Upper lobe of left lung (tissue), 6 donors: ENCODE measurements around the gene PHYKPL. TPM values are rescaled to one million over a fixed set of nuclear protein-coding genes. Genes with fewer than 3 reads are reported as not detected.
"Not testable (repeated sequence)": the region's sequence is repeated elsewhere in the genome, so short reads cannot be mapped to it uniquely, and the experiment has no call there.

ENCODE experiments used
- ATAC-seq, 2 donors: fragments of 200-7000 bp; cut with Tn5 transposase; one replicate each; pipeline ENCODE4 v1.9.1; 2022; ENCODE audit warnings: mild to moderate bottlenecking in 2 of 2, moderate library complexity in 2 of 2; ENCODE audit not compliant: low FRiP score in 2 of 2
- DNase-seq, 2 donors: peaks; one replicate each; pipeline ENCODE4 v3.0.0-alpha.2; 2019 to 2020
- H3K27ac ChIP-seq, 4 donors: fragments of 200-600 bp; sonication (generic); one replicate each; pipeline ENCODE4 v1.5.1; 2016 to 2019
- H3K27me3 ChIP-seq, 4 donors: fragments of 200-600 bp; sonication (generic); one replicate each; pipeline ENCODE4 v1.5.1; 2017 to 2019
- H3K36me3 ChIP-seq, 4 donors: fragments of 200-600 bp; sonication (generic); one replicate each; pipeline ENCODE4 v1.5.1; 2016 to 2019
- H3K4me1 ChIP-seq, 4 donors: fragments of 200-600 bp; sonication (generic); one replicate each; pipeline ENCODE4 v1.5.1; 2018 to 2019
- H3K4me3 ChIP-seq, 4 donors: fragments of 200-600 bp; sonication (generic); one replicate each; pipeline ENCODE4 v1.5.1; 2017 to 2019; ENCODE audit warnings: mild to moderate bottlenecking in 2 of 4, moderate library complexity in 1 of 4
- H3K9me3 ChIP-seq, 4 donors: fragments of 200-600 bp; sonication (generic); one replicate each; pipeline ENCODE4 v1.5.1; 2018 to 2019
- EP300 ChIP-seq, 4 donors: sonication (generic); formaldehyde crosslinking; IDR thresholded peaks; one replicate each; pipeline ENCODE4 v1.5.1; 2017; ENCODE audit warnings: antibody characterized with exemption in 4 of 4, control low read depth in 2 of 4
- POLR2A ChIP-seq, 4 donors: fragments of 450-650 bp; IDR thresholded peaks; one replicate each; pipeline ENCODE4 v1.5.1; 2016 to 2017; ENCODE audit warnings: antibody characterized with exemption in 4 of 4, mild to moderate bottlenecking in 2 of 4
- POLR2AphosphoS5 ChIP-seq, 2 donors: sonication (generic); formaldehyde crosslinking; IDR thresholded peaks; one replicate each; pipeline ENCODE4 v1.5.1; 2017; ENCODE audit warnings: antibody characterized with exemption in 2 of 2
- WGBS, 2 donors: methylation state at CpG; one replicate each; pipeline ENCODE4 v1.1.5; 2017 to 2018; 5-methylcytosine and 5-hydroxymethylcytosine counted together
- total RNA-seq, 6 donors: library from RNA; depleted of rRNA in 4 of 6; stranded (reverse); fragments of >200 nt in 4 of 6; gene quantifications; one replicate each; pipeline versions ENCODE4 v1.1.0 to v1.2.1, GENCODE V29; 2016 to 2021
- TF ChIP-seq, protein P1 (sequence below), 6 experiments: fragments of 450-650 bp in 4 of 6; fragments of 200-600 bp in 2 of 6; sonication (generic) in 2 of 6; IDR thresholded peaks; one replicate each; pipeline ENCODE4 v1.5.1; 2016 to 2019; ENCODE audit warnings: antibody characterized with exemption in 6 of 6
- donor health status: DM: no; HTN: no; CAD: no; lungs with moderate emphysema.
- donor health status: DM: no; HTN: yes; CAD: no; lungs with severe emphysema.

PHYKPL gene
- total RNA-seq, 6 donors from 2014 or later: 61.0 to 237 (median 91.9) TPM

DNA sequence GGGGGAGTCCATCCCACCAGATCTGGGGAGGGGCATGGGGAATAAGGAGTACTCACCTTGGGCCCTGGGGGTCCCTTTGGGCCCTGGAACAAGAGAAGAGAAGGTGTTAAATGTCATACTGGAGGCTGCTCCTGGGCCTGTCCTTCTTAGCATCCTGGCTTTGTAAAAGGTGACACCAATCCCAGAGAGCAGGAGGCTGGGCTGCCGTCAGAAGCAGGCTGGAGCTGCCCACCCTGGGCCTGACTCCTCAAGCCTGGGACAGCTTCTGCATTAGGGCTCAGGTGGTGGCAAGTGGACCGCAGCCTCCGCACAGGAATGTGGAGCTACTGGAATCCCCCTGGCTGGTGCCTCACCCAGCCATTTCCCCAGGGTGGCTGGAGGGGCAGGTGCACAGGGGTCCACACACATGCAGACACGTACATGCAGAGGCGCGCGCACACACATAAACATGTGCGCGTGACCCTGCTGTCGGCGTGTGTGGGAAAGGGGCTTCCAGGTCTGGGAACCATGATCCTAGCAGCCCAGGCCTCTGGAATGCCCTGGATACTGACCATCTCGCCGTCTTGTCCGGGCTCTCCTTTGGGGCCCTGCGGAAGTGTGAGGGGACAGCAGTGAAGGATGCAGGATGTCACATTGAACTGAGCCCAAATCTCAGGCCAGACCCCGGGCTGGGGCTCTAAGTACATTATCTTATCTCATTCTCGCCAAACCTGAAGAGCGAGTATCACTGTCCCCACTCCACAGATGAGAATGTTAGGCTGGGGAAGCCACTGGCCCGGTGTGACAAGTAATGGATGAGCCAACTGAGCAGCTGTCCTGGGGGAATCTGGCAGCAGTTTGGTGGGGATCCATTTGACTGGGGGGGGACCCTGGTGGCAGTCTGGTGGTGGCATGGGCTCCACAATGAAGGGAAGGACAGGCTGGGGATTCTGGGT is 29.3 kb upstream of the PHYKPL start:
- DNase-seq (no peak), ATAC-seq (no peak)
- WGBS, 2 donors: 86 to 89% methylated on average over 13 to 19 of the region's 19 CpGs
- Histone ChIP-seq H3K27me3 (no peaks in the 10 kb centered on the region), H3K27ac (no peak overlapping the region), H3K4me3 (no peak overlapping the region), H3K36me3 (no peaks in the 10 kb centered on the region), H3K4me1 (no peaks in the 10 kb centered on the region), H3K9me3 (no peaks in the 10 kb centered on the region)
- TF ChIP-seq POLR2AphosphoS5 (IDR thresholded peaks at IDR 0.05) (no peak), EP300 (IDR thresholded peaks at IDR 0.05) (no peak), POLR2A (IDR thresholded peaks at IDR 0.05) (no peak)
- TF ChIP-seq, protein P1, sequence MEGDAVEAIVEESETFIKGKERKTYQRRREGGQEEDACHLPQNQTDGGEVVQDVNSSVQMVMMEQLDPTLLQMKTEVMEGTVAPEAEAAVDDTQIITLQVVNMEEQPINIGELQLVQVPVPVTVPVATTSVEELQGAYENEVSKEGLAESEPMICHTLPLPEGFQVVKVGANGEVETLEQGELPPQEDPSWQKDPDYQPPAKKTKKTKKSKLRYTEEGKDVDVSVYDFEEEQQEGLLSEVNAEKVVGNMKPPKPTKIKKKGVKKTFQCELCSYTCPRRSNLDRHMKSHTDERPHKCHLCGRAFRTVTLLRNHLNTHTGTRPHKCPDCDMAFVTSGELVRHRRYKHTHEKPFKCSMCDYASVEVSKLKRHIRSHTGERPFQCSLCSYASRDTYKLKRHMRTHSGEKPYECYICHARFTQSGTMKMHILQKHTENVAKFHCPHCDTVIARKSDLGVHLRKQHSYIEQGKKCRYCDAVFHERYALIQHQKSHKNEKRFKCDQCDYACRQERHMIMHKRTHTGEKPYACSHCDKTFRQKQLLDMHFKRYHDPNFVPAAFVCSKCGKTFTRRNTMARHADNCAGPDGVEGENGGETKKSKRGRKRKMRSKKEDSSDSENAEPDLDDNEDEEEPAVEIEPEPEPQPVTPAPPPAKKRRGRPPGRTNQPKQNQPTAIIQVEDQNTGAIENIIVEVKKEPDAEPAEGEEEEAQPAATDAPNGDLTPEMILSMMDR (IDR thresholded peaks at IDR 0.05): no peak

DNA sequence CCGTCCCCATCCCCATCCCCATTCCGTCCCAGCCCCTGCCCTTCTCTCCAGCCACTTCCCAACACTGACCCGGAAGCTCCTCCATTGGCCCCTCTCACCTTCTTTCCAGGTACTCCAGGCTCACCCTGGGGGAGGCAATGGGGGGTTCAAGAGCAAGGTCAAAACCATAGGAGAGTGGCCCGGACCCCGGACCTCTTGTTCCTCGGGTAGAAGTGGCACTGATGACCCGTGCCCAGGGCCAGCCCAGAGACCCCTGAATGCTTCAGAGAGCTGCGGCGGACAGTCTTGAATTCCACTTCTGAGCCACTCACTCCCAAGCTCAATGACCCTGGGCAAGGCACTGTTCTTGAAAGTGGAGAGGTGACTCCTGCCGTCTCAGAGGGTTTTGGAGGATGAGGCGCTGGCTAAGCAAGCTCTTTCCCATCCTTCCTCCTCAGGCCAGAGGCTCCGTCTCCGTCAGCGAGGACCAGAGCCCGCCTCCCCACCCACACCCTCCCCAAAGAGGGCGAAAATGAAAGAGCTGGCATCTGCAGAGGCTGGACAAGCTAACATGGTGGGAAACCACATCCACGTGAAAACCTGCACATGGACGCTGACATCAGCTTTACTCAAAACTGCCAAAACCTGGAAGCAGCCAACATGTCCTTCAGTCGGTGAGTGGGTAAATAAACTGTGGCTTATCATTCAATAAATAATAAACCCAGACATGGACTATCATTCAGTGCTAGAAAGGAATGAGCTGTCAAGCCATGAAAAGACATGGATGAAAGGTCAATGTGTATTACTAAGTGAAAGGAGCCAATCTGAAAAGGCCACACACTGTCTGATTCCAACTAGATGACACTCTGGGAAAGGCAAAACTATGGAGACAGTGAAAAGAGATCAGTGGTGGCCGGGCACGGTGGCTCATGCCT is 27.3 kb upstream of the PHYKPL start:
- Histone ChIP-seq H3K36me3 (no peaks in the 10 kb centered on the region), H3K9me3 (no peaks in the 10 kb centered on the region), H3K27me3 (no peaks in the 10 kb centered on the region), H3K4me3 (no peak overlapping the region), H3K4me1 (no peaks in the 10 kb centered on the region), H3K27ac (no peak overlapping the region)
- no peak for ATAC-seq
- 70 to 80% methylated on average over 20 to 21 of the region's 21 CpGs for WGBS, 2 donors
- DNase-seq: no peak
- TF ChIP-seq, protein P1 (IDR thresholded peaks at IDR 0.05): no peak
- TF ChIP-seq POLR2AphosphoS5 (IDR thresholded peaks at IDR 0.05) (no peak), EP300 (IDR thresholded peaks at IDR 0.05) (no peak), POLR2A (IDR thresholded peaks at IDR 0.05) (no peak)

DNA sequence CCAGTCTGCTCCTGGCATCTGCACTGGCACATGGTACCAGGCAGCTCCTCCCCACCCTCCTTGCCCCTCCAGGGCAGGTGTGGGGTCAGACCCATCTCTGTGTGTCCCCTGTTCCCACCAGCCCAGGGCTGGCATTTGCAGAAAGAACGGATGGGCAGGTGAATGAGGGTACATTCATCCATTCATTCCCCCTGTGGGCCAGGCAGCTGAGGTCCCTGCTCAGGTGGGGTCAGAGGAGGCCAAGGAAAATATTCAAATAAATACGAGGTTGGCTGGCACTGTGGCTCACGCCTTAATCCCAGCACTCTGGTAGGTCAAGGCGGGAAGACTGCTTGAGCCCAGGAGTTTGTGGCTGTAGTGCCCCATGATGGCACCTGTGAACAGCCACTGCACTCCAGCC is 25.0 kb upstream of the PHYKPL start:
- H3K4me3 ChIP-seq: no peak overlapping the region
- H3K27ac ChIP-seq: no peak overlapping the region
- ATAC-seq (peak in 1 of 2 donors; percentile 6), DNase-seq (no peak)
- TF ChIP-seq, protein P1 (IDR thresholded peaks at IDR 0.05): no peak
- no peak for TF ChIP-seq EP300 (IDR thresholded peaks at IDR 0.05)
- no peak for TF ChIP-seq POLR2A (IDR thresholded peaks at IDR 0.05)
- no peaks in the 10 kb centered on the region for H3K4me1 ChIP-seq
- WGBS, 2 donors: 89 to 96% methylated on average over 3 to 4 of the region's 4 CpGs
- no peaks in the 10 kb centered on the region for H3K27me3 ChIP-seq
- no peaks in the 10 kb centered on the region for H3K36me3 ChIP-seq
- no peaks in the 10 kb centered on the region for H3K9me3 ChIP-seq

DNA sequence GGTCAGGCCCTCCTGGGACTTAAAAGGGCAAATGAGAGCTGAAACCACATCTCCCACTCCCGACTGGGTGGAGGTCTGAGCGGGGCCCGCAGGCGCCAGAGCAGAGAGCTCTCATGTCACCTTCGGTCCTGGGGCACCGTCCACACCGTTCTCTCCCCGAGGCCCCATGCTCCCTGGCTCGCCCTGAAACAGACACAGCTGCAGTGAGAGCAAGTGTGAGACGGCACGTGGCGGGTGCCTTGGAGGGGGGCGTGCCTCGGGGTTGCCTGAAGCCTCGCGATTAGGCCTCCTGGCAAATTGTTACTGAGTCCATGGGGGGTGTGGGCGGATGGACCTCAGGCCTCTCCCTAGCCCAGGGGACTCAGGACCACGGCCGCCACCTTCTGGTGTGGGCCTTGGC is 24.1 kb upstream of the PHYKPL start:
- H3K4me3 ChIP-seq: no peak overlapping the region
- ATAC-seq (no peak), DNase-seq (peak in 1 of 2 donors; percentile 73)
- H3K4me1 ChIP-seq: no peaks in the 10 kb centered on the region
- H3K27me3 ChIP-seq: no peaks in the 10 kb centered on the region
- H3K9me3 ChIP-seq: no peaks in the 10 kb centered on the region
- TF ChIP-seq POLR2A (IDR thresholded peaks at IDR 0.05) (no peak), POLR2AphosphoS5 (IDR thresholded peaks at IDR 0.05) (no peak), EP300 (IDR thresholded peaks at IDR 0.05) (no peak)
- TF ChIP-seq, protein P1 (IDR thresholded peaks at IDR 0.05): no peak
- no peak overlapping the region for H3K27ac ChIP-seq
- H3K36me3 ChIP-seq: no peaks in the 10 kb centered on the region
- 75 to 84% methylated on average over 14 to 18 of the region's 19 CpGs for WGBS, 2 donors

DNA sequence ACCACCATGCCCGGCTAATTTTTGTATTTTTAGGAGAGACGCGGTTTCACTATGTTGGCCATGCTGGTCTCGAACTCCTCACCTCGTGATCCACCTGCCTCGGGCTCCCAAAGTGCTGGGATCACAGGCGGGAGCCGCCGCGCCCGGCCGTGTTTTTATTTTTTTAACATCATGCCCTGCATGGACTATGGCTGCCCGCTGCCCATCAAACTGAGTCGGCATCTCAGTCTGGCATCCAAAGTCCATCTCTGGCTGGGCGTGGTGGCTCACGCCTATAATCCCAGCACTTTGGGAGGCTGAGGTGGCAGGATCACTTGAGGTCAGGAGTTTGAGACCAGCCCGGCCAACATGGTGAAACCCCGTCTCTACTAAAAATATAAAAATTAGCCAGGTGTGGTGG is 21.0 kb upstream of the PHYKPL start:
- not testable (repeated sequence) for DNase-seq
- WGBS, 2 donors: 90 to 93% methylated on average over 17 to 18 of the region's 18 CpGs

More for the DNA sequence above, 21.0 kb upstream of the PHYKPL start:
- H3K27me3 ChIP-seq, H3K27ac ChIP-seq, ATAC-seq, H3K4me1 ChIP-seq, H3K9me3 ChIP-seq, H3K4me3 ChIP-seq, H3K36me3 ChIP-seq: not testable (repeated sequence)
